H9 (cell line): ENCODE measurements around the gene PREX1. TPM values are rescaled to one million over a fixed set of nuclear protein-coding genes. Genes with fewer than 3 reads are reported as not detected.

Experiments used
- DNase-seq: peaks from one replicate; pipeline ENCODE4 v3.0.0-alpha.2; 2017
- H2AFZ ChIP-seq: one replicate; pipeline ENCODE4 v1.6.1; 2013; ENCODE audit warnings: mild to moderate bottlenecking, low read length, control low read depth, moderate library complexity
- H2AK5ac ChIP-seq: 2 replicates; pipeline ENCODE4 v1.6.1; 2013; ENCODE audit warnings: low read length, control low read depth, mixed read lengths; ENCODE audit not compliant: insufficient read length
- H2BK120ac ChIP-seq: one replicate; pipeline ENCODE4 v1.6.1; 2013; ENCODE audit warnings: low read depth, mild to moderate bottlenecking, low read length, control low read depth, inconsistent platforms; ENCODE audit not compliant: poor library complexity, severe bottlenecking
- H2BK12ac ChIP-seq: 2 replicates; pipeline ENCODE4 v1.6.1; 2013; ENCODE audit warnings: low read length, control low read depth, mixed read lengths, low read depth; ENCODE audit not compliant: insufficient read length
- H2BK15ac ChIP-seq: 2 replicates; pipeline ENCODE4 v1.6.1; 2013; ENCODE audit warnings: low read depth, low read length, control low read depth
- H2BK20ac ChIP-seq: one replicate; pipeline ENCODE4 v1.6.1; 2013; ENCODE audit warnings: low read depth, mild to moderate bottlenecking, low read length, control low read depth, inconsistent platforms; ENCODE audit not compliant: poor library complexity, severe bottlenecking
- H2BK5ac ChIP-seq: 2 replicates; pipeline ENCODE4 v1.6.1; 2013; ENCODE audit warnings: low read length, control low read depth, mixed read lengths; ENCODE audit not compliant: insufficient read length
- H3K14ac ChIP-seq: 2 replicates; pipeline ENCODE4 v1.6.1; 2013; ENCODE audit warnings: low read length, control low read depth; ENCODE audit not compliant: insufficient read depth
- H3K18ac ChIP-seq: 2 replicates; pipeline ENCODE4 v1.6.1; 2013; ENCODE audit warnings: low read depth, mild to moderate bottlenecking, mixed read lengths, low read length, control low read depth; ENCODE audit not compliant: insufficient read length
- H3K23ac ChIP-seq: 2 replicates; pipeline ENCODE4 v1.6.1; 2013; ENCODE audit warnings: low read length, control low read depth, mixed read lengths, low read depth; ENCODE audit not compliant: insufficient read length
- H3K23me2 ChIP-seq: 2 replicates; pipeline ENCODE4 v1.6.1; 2013; ENCODE audit warnings: low read depth, mild to moderate bottlenecking, mixed read lengths, low read length, control low read depth; ENCODE audit not compliant: insufficient read length, poor library complexity, severe bottlenecking
- H3K27ac ChIP-seq: 2 replicates; pipeline ENCODE4 v1.5.1; 2013; ENCODE audit warnings: low read length, control low read depth, mixed read lengths, low read depth; ENCODE audit not compliant: insufficient read length
- H3K27me3 ChIP-seq: 2 replicates; pipeline ENCODE4 v1.6.1; 2013; ENCODE audit warnings: low read length, control low read depth, inconsistent platforms; ENCODE audit not compliant: insufficient read depth
- H3K4ac ChIP-seq: 2 replicates; pipeline ENCODE4 v1.6.1; 2013; ENCODE audit warnings: low read depth, mild to moderate bottlenecking, control low read depth, inconsistent platforms, low read length, moderate library complexity
- H3K4me1 ChIP-seq: 2 replicates; pipeline ENCODE4 v1.6.1; 2013; ENCODE audit warnings: low read length, control low read depth, inconsistent platforms; ENCODE audit not compliant: insufficient read depth
- H3K4me2 ChIP-seq: 2 replicates; pipeline ENCODE4 v1.6.1; 2013; ENCODE audit warnings: low read length, control low read depth, mixed read lengths; ENCODE audit not compliant: insufficient read length, insufficient read depth
- H3K56ac ChIP-seq: 2 replicates; pipeline ENCODE4 v1.6.1; 2013; ENCODE audit warnings: low read depth, mild to moderate bottlenecking, mixed read lengths, low read length, control low read depth; ENCODE audit not compliant: insufficient read length
- H3K79me1 ChIP-seq: 2 replicates; pipeline ENCODE4 v1.6.1; 2013; ENCODE audit warnings: low read depth, mild to moderate bottlenecking, moderate library complexity, low read length, control low read depth, inconsistent platforms; ENCODE audit not compliant: insufficient read depth, poor library complexity, severe bottlenecking
- H3K79me2 ChIP-seq: 2 replicates; pipeline ENCODE4 v1.6.1; 2013; ENCODE audit warnings: low read length, control low read depth, inconsistent platforms; ENCODE audit not compliant: insufficient read depth
- H3K9ac ChIP-seq: 2 replicates; pipeline ENCODE4 v1.6.1; 2013; ENCODE audit warnings: low read length, control low read depth, mixed read lengths; ENCODE audit not compliant: insufficient read length; ENCODE audit errors: extremely low read depth
- H3K9me3 ChIP-seq: one replicate; pipeline ENCODE4 v1.6.1; 2013; ENCODE audit warnings: low read depth, low read length, inconsistent platforms; ENCODE audit not compliant: control insufficient read depth
- H3T11ph ChIP-seq: one replicate; pipeline ENCODE4 v1.6.1; 2013; ENCODE audit warnings: mild to moderate bottlenecking, low read length, control low read depth, inconsistent platforms
- H4K20me1 ChIP-seq: one replicate; pipeline ENCODE4 v1.6.1; 2013; ENCODE audit not compliant: control insufficient read depth, insufficient read length, insufficient read depth
- H4K5ac ChIP-seq: 2 replicates; pipeline ENCODE4 v1.6.1; 2013; ENCODE audit warnings: low read depth, mild to moderate bottlenecking, mixed read lengths, low read length, control low read depth; ENCODE audit not compliant: insufficient read length
- H4K8ac ChIP-seq: replicated peaks from 2 replicates; pipeline ENCODE4 v1.6.1; 2013; ENCODE audit warnings: low read length, control low read depth, mixed read lengths, low read depth; ENCODE audit not compliant: insufficient read length
- H4K91ac ChIP-seq: 2 replicates; pipeline ENCODE4 v1.6.1; 2013; ENCODE audit warnings: low read depth, mild to moderate bottlenecking, moderate library complexity, mixed read lengths, low read length, control low read depth; ENCODE audit not compliant: insufficient read length
- H3K27ac Mint-ChIP-seq, 3 experiments: 2 replicates in 2 of 3; 3 replicates in 1 of 3; pipeline ENCODE4 v1.8.0; 2020 to 2021; ENCODE audit warnings: mixed read lengths in 3 of 3, mild to moderate bottlenecking in 1 of 3, moderate library complexity in 1 of 3
- H3K27me3 Mint-ChIP-seq: 2 replicates; pipeline ENCODE4 v1.8.0; 2021; ENCODE audit warnings: low read depth, mild to moderate bottlenecking, moderate library complexity, mixed read lengths
- H3K36me3 Mint-ChIP-seq, 3 experiments: 2 replicates in 2 of 3; 3 replicates in 1 of 3; pipeline ENCODE4 v1.8.0; 2020 to 2021; ENCODE audit warnings: low read depth in 3 of 3, mixed read lengths in 3 of 3; ENCODE audit not compliant: insufficient read depth in 1 of 3
- H3K4me1 Mint-ChIP-seq, 2 experiments: 2 replicates each; pipeline ENCODE4 v1.8.0; 2020; ENCODE audit warnings: mixed read lengths in 2 of 2
- H3K4me3 Mint-ChIP-seq, 2 experiments: 2 replicates in 1 of 2; 3 replicates in 1 of 2; pipeline ENCODE4 v1.8.0; 2020 to 2021; ENCODE audit warnings: mild to moderate bottlenecking in 2 of 2, mixed read lengths in 2 of 2, moderate library complexity in 1 of 2
- H3K9me3 Mint-ChIP-seq, 2 experiments: 2 replicates in 1 of 2; 3 replicates in 1 of 2; pipeline ENCODE4 v1.8.0; 2020; ENCODE audit warnings: mild to moderate bottlenecking in 2 of 2, mixed read lengths in 2 of 2, moderate library complexity in 1 of 2
- CTCF ChIP-seq: fragments of 200-600 bp; sonication (generic); conservative IDR thresholded peaks from 3 replicates; pipeline ENCODE4 v1.8.0; 2021; ENCODE audit warnings: antibody characterized with exemption, mild to moderate bottlenecking
- WGBS: extraction: QIAGEN DNeasy Blood & Tissue Kit; methylation state at CpG from one replicate; pipeline ENCODE4 v1.1.7; 2013; ENCODE audit warnings: missing lambda C conversion rate, low lambda C conversion rate, mixed read lengths; ENCODE audit not compliant: insufficient read length; ENCODE audit errors: extremely low coverage; 5-methylcytosine and 5-hydroxymethylcytosine counted together
- total RNA-seq: library from RNA; stranded (reverse); gene quantifications from 2 replicates; pipeline ENCODE4 v1.2.1, GENCODE V29; 2021

The PREX1 gene
- total RNA-seq, 1 experiment from 2014 or later, result 6.6 TPM

GRCh38 chr20:48847498-48848205 lies 19.9 kb upstream of the PREX1 start:
- no peaks in the 10 kb centered on the region for H4K20me1 ChIP-seq
- H3K9ac ChIP-seq, result no peak overlapping the region
- no peak overlapping the region for H2BK120ac ChIP-seq
- no peak overlapping the region for H2BK15ac ChIP-seq
- WGBS, result no CpG with 5 or more reads among the region's 5 CpGs
- H3K4ac ChIP-seq, result no peak overlapping the region
- no peaks in the 10 kb centered on the region for H3K27me3 ChIP-seq
- peaks cover 12 to 17% of the 10 kb centered on the region in 2 experiments for H3K4me1 Mint-ChIP-seq
- H3K23me2 ChIP-seq, result no peaks in the 10 kb centered on the region
- H4K5ac ChIP-seq, result no peak overlapping the region
- H3K4me1 ChIP-seq, result no peaks in the 10 kb centered on the region
- no peak for TF ChIP-seq CTCF
- no peaks in the 10 kb centered on the region for H3K79me1 ChIP-seq
- no peaks in the 10 kb centered on the region; a peak in 2 of 5 replicates for H3K9me3 Mint-ChIP-seq
- H3K27ac Mint-ChIP-seq, result no peak overlapping the region
- H3K14ac ChIP-seq, result no peak overlapping the region
- H3K9me3 ChIP-seq, result no peaks in the 10 kb centered on the region
- H2BK12ac ChIP-seq, result no peak overlapping the region
- no peak overlapping the region for H4K8ac ChIP-seq
- H3K36me3 Mint-ChIP-seq, result no peaks in the 10 kb centered on the region
- H3K79me2 ChIP-seq, result no peaks in the 10 kb centered on the region
- no peak overlapping the region for H4K91ac ChIP-seq
- no peak overlapping the region for H3K23ac ChIP-seq
- no peak overlapping the region for H2BK5ac ChIP-seq
- no peak overlapping the region for H3K18ac ChIP-seq
- H3K4me3 Mint-ChIP-seq, result no peak overlapping the region
- no peak overlapping the region for H3K27ac ChIP-seq
- H3K4me2 ChIP-seq, result no peak overlapping the region
- H2BK20ac ChIP-seq, result no peak overlapping the region
- H3K56ac ChIP-seq, result no peak overlapping the region
- peaks cover 5% of the 10 kb centered on the region for H3K27me3 Mint-ChIP-seq
- H3T11ph ChIP-seq, result no peak overlapping the region
- H2AK5ac ChIP-seq, result no peak overlapping the region
- no peak for DNase-seq
- no peak overlapping the region for H2AFZ ChIP-seq
